ENCODE measurements around the gene FBLN2.

GRCh38 chr3:13574083-13574797 lies 25.3 kb downstream of the FBLN2 start:
- TF ChIP-seq CTCF (IDR thresholded peaks at IDR 0.05; ENCODE audit: borderline replicate concordance, extremely low read depth, low read length, poor library complexity, severe bottlenecking): no peak
- TF ChIP-seq EZH2 (IDR thresholded peaks at IDR 0.05; ENCODE audit: borderline replicate concordance, low read depth, low read length, severe bottlenecking): no peak
